ENCODE results near the gene NTM.

Gene NTM

GRCh38 chr11:131987703-131988102, 617.3 kb downstream of the NTM start:
- TF ChIP-seq CTCF (IDR thresholded peaks at IDR 0.05; ENCODE audit: low read depth, low read length): no peak
- H3K4me3 ChIP-seq (replicated peaks in 1 of 2; ENCODE audit: low read depth in 2 of 2, low read length in 2 of 2): no peak overlapping the region
- no peak for DNase-seq (ENCODE audit: low read depth in 2 of 2)

GRCh38 chr11:131991606-131992005, 621.2 kb downstream of the NTM start:
- no peak overlapping the region for H3K4me3 ChIP-seq (replicated peaks in 1 of 2; ENCODE audit: low read depth in 2 of 2, low read length in 2 of 2)
- DNase-seq (ENCODE audit: low read depth in 2 of 2): no peak
- no peak for TF ChIP-seq CTCF (IDR thresholded peaks at IDR 0.05; ENCODE audit: low read depth, low read length)

GRCh38 chr11:131993246-131993645, 622.8 kb downstream of the NTM start:
- no peak for DNase-seq (ENCODE audit: low read depth in 2 of 2)
- no peak overlapping the region for H3K4me3 ChIP-seq (replicated peaks in 1 of 2; ENCODE audit: low read depth in 2 of 2, low read length in 2 of 2)
- no peak for TF ChIP-seq CTCF (IDR thresholded peaks at IDR 0.05; ENCODE audit: low read depth, low read length)

- H3K4me3 ChIP-seq (replicated peaks in 1 of 2; ENCODE audit: low read depth in 2 of 2, low read length in 2 of 2): no peak overlapping the region
- no peak for DNase-seq (ENCODE audit: low read depth in 2 of 2)
- TF ChIP-seq CTCF (IDR thresholded peaks at IDR 0.05; ENCODE audit: low read depth, low read length): no peak
Observed at GRCh38 chr11:131998020-131998419, 627.6 kb downstream of the NTM start.

- peak; percentile 34 to 52 for DNase-seq (ENCODE audit: low read depth in 2 of 2)
- H3K4me3 ChIP-seq (replicated peaks in 1 of 2; ENCODE audit: low read depth in 2 of 2, low read length in 2 of 2): no peak overlapping the region
- no peak for TF ChIP-seq CTCF (IDR thresholded peaks at IDR 0.05; ENCODE audit: low read depth, low read length)
Observed at GRCh38 chr11:131999084-131999483, 628.7 kb downstream of the NTM start.

GRCh38 chr11:131999955-132000354, 629.5 kb downstream of the NTM start:
- DNase-seq (ENCODE audit: low read depth in 2 of 2): no peak
- H3K4me3 ChIP-seq (replicated peaks in 1 of 2; ENCODE audit: low read depth in 2 of 2, low read length in 2 of 2): no peak overlapping the region
- no peak for TF ChIP-seq CTCF (IDR thresholded peaks at IDR 0.05; ENCODE audit: low read depth, low read length)

- no peak for DNase-seq (ENCODE audit: low read depth in 2 of 2)
- no peak for TF ChIP-seq CTCF (IDR thresholded peaks at IDR 0.05; ENCODE audit: low read depth, low read length)
Observed at GRCh38 chr11:132005887-132006286, 635.5 kb downstream of the NTM start.

More at GRCh38 chr11:132005887-132006286, 635.5 kb downstream of the NTM start:
- no peak overlapping the region for H3K4me3 ChIP-seq (replicated peaks in 1 of 2; ENCODE audit: low read depth in 2 of 2, low read length in 2 of 2)
